Esophagus muscularis mucosa (tissue), 4 donors: ENCODE data around the gene ITGB8. TPM values are rescaled to one million over a fixed set of nuclear protein-coding genes. Genes with fewer than 3 reads are reported as not detected.

ENCODE experiments used
- DNase-seq: peaks from one replicate; pipeline ENCODE4 v3.0.0-alpha.2; 2017; ENCODE audit errors: extremely low spot score
- H3K27ac ChIP-seq, 4 donors: fragments of 200-600 bp; sonication (generic); replicated peaks in 1 of 4; 1 replicate in 3 of 4; 2 replicates in 1 of 4; pipeline ENCODE4 v1.5.1; 2016 to 2019; ENCODE audit warnings: mild to moderate bottlenecking in 1 of 4
- H3K27me3 ChIP-seq, 4 donors: fragments of 200-600 bp; sonication (generic); one replicate each; pipeline versions ENCODE4 v1.5.1 to v1.6.0; 2016 to 2019
- H3K36me3 ChIP-seq, 4 donors: fragments of 200-600 bp; sonication (generic); one replicate each; pipeline ENCODE4 v1.5.1; 2016 to 2019
- H3K4me1 ChIP-seq, 4 donors: fragments of 200-600 bp; sonication (generic); one replicate each; pipeline ENCODE4 v1.5.1; 2016 to 2019
- H3K4me3 ChIP-seq, 4 donors: fragments of 200-600 bp; sonication (generic); 1 replicate in 2 of 4; 2 replicates in 2 of 4; pipeline ENCODE4 v1.5.1; 2016 to 2019; ENCODE audit warnings: mild to moderate bottlenecking in 4 of 4, moderate library complexity in 1 of 4
- H3K9me3 ChIP-seq, 4 donors: fragments of 200-600 bp; sonication (generic); 1 replicate in 3 of 4; 2 replicates in 1 of 4; pipeline ENCODE4 v1.5.1; 2016 to 2019
- EP300 ChIP-seq: sonication (generic); formaldehyde crosslinking; IDR thresholded peaks from one replicate; pipeline ENCODE4 v1.6.1; 2017; ENCODE audit warnings: antibody characterized with exemption
- POLR2A ChIP-seq: fragments of 450-650 bp; IDR thresholded peaks from one replicate; pipeline ENCODE4 v1.6.1; 2017; ENCODE audit warnings: antibody characterized with exemption, moderate library complexity, mild to moderate bottlenecking, low read depth
- POLR2AphosphoS5 ChIP-seq, 2 donors: sonication (generic); formaldehyde crosslinking; IDR thresholded peaks; one replicate each; pipeline ENCODE4 v1.6.1; 2017; ENCODE audit warnings: antibody characterized with exemption in 2 of 2
- WGBS: methylation state at CpG from one replicate; pipeline ENCODE4 v1.1.5; 2018; 5-methylcytosine and 5-hydroxymethylcytosine counted together
- intact Hi-C: fragments of 100-400 bp; cut with DNase I; formaldehyde crosslinking; loops from one replicate; pipeline ENCODE4 v1.15.1; 2023
- total RNA-seq, 4 donors: library from RNA; depleted of rRNA; stranded (reverse); fragments of >200 nt; gene quantifications; one replicate each; pipeline versions ENCODE4 v1.1.0 to v1.2.1, GENCODE V29; 2016
- TF ChIP-seq, protein P1 (sequence below), 3 experiments: fragments of 200-600 bp in 2 of 3; fragments of 450-650 bp in 1 of 3; sonication (generic) in 2 of 3; IDR thresholded peaks; one replicate each; pipeline ENCODE4 v1.5.1; 2017 to 2019; ENCODE audit warnings: antibody characterized with exemption in 3 of 3, mild to moderate bottlenecking in 2 of 3, moderate library complexity in 1 of 3

ITGB8 gene
- total RNA-seq, 4 donors from 2014 or later: 19.5 to 30.4 (median 21.5) TPM

DNA sequence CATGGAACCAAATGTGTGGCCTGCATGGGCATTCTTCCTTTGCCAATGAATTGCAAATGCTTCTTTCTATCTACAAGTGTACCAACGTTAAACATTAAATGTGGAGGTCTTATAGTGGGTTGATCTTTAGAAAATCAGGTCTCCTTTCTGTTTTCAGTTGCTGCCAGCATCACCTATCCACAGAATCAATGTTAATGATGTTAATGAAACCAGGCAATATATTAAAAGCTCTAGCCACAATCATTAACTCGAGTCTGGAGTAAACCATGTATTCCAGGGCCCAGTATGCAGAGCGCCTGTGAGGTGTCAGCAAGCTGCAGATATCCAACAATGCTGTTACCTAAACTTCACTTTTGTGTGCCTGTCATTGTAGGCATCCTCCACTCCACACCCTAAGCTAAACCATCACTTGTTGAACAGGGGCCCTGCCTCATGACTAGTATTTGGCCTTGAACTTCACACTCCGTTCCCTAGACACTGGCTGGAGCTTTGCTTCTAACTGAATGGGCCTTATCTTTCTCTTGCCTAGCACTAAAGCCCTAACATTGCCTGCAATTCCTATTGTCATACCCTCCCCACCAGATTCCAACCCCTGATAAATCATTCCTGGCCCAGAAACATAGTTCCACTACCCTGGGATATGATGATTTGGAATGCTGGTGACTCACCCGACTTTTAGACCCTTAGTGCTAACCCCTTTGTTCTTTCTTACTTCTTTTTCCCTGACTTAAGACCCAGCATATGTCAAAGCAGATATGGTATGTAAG lies 24.3 kb upstream of the ITGB8 start:
- H3K36me3 ChIP-seq: no peaks in the 10 kb centered on the region
- no peak for DNase-seq
- WGBS: 84% methylated on average over 5 of the region's 5 CpGs
- intact Hi-C loops: no loop called here
- peaks cover 0 to 23% (median 11%) of the 10 kb centered on the region in 4 donors for H3K4me1 ChIP-seq
- H3K4me3 ChIP-seq: no peak overlapping the region
- no peaks in the 10 kb centered on the region for H3K27me3 ChIP-seq
- TF ChIP-seq, protein P1, sequence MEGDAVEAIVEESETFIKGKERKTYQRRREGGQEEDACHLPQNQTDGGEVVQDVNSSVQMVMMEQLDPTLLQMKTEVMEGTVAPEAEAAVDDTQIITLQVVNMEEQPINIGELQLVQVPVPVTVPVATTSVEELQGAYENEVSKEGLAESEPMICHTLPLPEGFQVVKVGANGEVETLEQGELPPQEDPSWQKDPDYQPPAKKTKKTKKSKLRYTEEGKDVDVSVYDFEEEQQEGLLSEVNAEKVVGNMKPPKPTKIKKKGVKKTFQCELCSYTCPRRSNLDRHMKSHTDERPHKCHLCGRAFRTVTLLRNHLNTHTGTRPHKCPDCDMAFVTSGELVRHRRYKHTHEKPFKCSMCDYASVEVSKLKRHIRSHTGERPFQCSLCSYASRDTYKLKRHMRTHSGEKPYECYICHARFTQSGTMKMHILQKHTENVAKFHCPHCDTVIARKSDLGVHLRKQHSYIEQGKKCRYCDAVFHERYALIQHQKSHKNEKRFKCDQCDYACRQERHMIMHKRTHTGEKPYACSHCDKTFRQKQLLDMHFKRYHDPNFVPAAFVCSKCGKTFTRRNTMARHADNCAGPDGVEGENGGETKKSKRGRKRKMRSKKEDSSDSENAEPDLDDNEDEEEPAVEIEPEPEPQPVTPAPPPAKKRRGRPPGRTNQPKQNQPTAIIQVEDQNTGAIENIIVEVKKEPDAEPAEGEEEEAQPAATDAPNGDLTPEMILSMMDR (IDR thresholded peaks at IDR 0.05): no peak
- TF ChIP-seq EP300: no peak
- TF ChIP-seq POLR2A: no peak
- no peak for TF ChIP-seq POLR2AphosphoS5 (IDR thresholded peaks at IDR 0.05)
- H3K27ac ChIP-seq: no peak overlapping the region
- H3K9me3 ChIP-seq: no peaks in the 10 kb centered on the region

DNA sequence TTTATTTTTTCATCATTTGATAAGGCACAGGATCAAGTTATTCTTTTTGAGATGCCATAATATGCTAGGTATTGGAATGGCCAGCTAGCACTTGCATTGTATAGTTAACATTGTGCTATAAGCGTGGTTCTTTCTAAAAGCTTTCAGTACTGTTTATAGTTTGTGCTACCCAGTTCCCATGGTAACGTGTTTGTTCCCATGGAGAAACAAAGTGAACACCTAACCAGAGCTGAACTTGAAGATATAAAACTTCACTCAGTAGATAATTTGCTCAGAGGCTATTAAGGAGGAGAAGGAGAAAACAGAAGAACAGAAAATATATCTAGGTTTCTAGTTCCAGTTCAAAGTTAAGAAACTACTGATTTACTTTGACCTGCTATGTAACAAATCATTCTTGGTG lies 23.6 kb upstream of the ITGB8 start:
- 34% methylated on average over 2 of the region's 2 CpGs for WGBS
- no peak for DNase-seq
- H3K27me3 ChIP-seq: no peaks in the 10 kb centered on the region
- no peaks in the 10 kb centered on the region for H3K9me3 ChIP-seq
- H3K4me3 ChIP-seq: no peak overlapping the region
- no peak for TF ChIP-seq POLR2A
- no peak for TF ChIP-seq POLR2AphosphoS5 (IDR thresholded peaks at IDR 0.05)
- TF ChIP-seq, protein P1 (IDR thresholded peaks at IDR 0.05): no peak
- no peak for TF ChIP-seq EP300
- H3K36me3 ChIP-seq: no peaks in the 10 kb centered on the region
- intact Hi-C loops: no loop called here
- H3K4me1 ChIP-seq: peaks cover 0 to 26% (median 12%) of the 10 kb centered on the region in 4 donors
- no peak overlapping the region for H3K27ac ChIP-seq

DNA sequence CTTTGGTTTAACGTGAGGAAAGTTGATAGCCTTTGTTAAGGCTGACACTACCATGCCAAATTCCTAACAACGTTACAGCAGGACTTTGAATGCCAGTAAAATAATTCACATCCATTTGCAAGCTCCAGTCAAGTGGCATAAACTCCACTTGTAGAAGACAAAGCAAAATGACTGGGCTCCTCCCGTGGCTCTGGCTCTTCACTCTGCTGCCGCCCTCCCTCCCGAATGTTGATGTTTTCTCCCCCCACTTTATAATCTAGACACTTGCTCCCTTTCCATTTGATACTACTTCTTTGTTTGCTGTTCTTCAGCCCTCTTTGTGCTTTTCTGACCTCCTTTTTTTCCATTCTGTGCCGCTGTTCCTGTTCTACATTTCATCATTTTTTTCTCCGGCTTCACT lies 22.8 kb upstream of the ITGB8 start:
- intact Hi-C loops: no loop called here
- no peak overlapping the region for H3K27ac ChIP-seq

DNA sequence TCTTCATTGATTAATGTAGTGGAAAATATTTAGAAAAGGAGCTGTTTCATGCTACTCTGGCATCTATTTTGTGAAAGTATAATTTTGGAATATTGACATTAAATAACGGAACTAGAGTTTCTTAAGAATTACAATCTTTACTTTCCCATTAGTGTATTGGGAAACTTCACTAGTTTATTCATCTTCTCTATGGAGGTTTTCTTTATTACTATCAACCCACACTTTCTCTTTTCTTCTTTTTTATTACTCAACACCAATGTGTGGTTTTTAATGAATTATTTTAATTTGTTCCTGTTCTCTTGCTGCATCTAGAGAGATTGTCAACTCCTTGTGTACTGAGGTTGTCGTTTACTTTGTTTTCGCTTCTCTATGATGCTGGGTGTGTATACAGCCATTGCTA lies 20.4 kb upstream of the ITGB8 start:
- WGBS: 88% methylated on average over 3 of the region's 3 CpGs
- Histone ChIP-seq H3K36me3 (no peaks in the 10 kb centered on the region), H3K27ac (no peak overlapping the region), H3K27me3 (no peaks in the 10 kb centered on the region), H3K9me3 (no peaks in the 10 kb centered on the region), H3K4me3 (no peak overlapping the region), H3K4me1 (peaks cover 0 to 34% (median 19%) of the 10 kb centered on the region in 4 donors)
- no peak for DNase-seq
- intact Hi-C loops: loop anchor here (10.0 kb wide), 1 partner anchor 556 kb away; no protein-coding TSS in a partner anchor
- TF ChIP-seq POLR2AphosphoS5 (IDR thresholded peaks at IDR 0.05) (no peak), POLR2A (no peak), EP300 (no peak)
- TF ChIP-seq, protein P1 (IDR thresholded peaks at IDR 0.05): no peak

More for the DNA sequence above, 22.8 kb upstream of the ITGB8 start:
- Histone ChIP-seq H3K27me3 (no peaks in the 10 kb centered on the region), H3K9me3 (no peaks in the 10 kb centered on the region), H3K4me1 (peaks cover 0 to 34% (median 19%) of the 10 kb centered on the region in 4 donors), H3K4me3 (no peak overlapping the region), H3K36me3 (no peaks in the 10 kb centered on the region)
- no peak for TF ChIP-seq POLR2A
- TF ChIP-seq, protein P1 (IDR thresholded peaks at IDR 0.05): no peak
- no peak for TF ChIP-seq EP300
- no peak for TF ChIP-seq POLR2AphosphoS5 (IDR thresholded peaks at IDR 0.05)
- DNase-seq: no peak
- WGBS: 59% methylated on average over 7 of the region's 7 CpGs
